Vagina (tissue), 2 donors: Measurements from ENCODE around the gene DAZAP2. TPM values are rescaled to one million over a fixed set of nuclear protein-coding genes. Genes with fewer than 3 reads are reported as not detected.
A peak's percentile ranks its signal among the peaks of the same experiment; 100 is the strongest.

Experiments
- DNase-seq, 2 donors: peaks; one replicate each; pipeline ENCODE4 v3.0.0-alpha.2; 2017; ENCODE audit errors: extremely low spot score in 2 of 2
- H3K27ac ChIP-seq: fragments of 200-600 bp; sonication (generic); one replicate; pipeline ENCODE4 v1.5.1; 2019
- H3K27me3 ChIP-seq: fragments of 200-600 bp; sonication (generic); one replicate; pipeline ENCODE4 v1.5.1; 2019
- H3K36me3 ChIP-seq, 2 donors: fragments of 200-600 bp; sonication (generic); one replicate each; pipeline ENCODE4 v1.5.1; 2017 to 2019
- H3K4me1 ChIP-seq: fragments of 200-600 bp; sonication (generic); one replicate; pipeline ENCODE4 v1.5.1; 2019
- H3K4me3 ChIP-seq, 2 donors: fragments of 200-600 bp; sonication (generic); 1 replicate in 1 of 2; 2 replicates in 1 of 2; pipeline ENCODE4 v1.5.1; 2016 to 2019
- H3K9me3 ChIP-seq: fragments of 200-600 bp; sonication (generic); one replicate; pipeline ENCODE4 v1.5.1; 2019
- POLR2A ChIP-seq, 2 donors: fragments of 450-650 bp; IDR thresholded peaks; one replicate each; pipeline ENCODE4 v1.6.1; 2017; ENCODE audit warnings: antibody characterized with exemption in 2 of 2, mild to moderate bottlenecking in 2 of 2, moderate library complexity in 2 of 2
- POLR2AphosphoS5 ChIP-seq, 2 donors: sonication (generic); formaldehyde crosslinking; IDR thresholded peaks; one replicate each; pipeline ENCODE4 v1.9.0; 2017; ENCODE audit warnings: antibody characterized with exemption in 2 of 2, mild to moderate bottlenecking in 2 of 2, low read depth in 1 of 2; ENCODE audit not compliant: insufficient read depth in 1 of 2
- intact Hi-C: fragments of 100-400 bp; cut with DNase I; formaldehyde crosslinking; loops from one replicate; pipeline ENCODE4 v1.15.1; 2023
- total RNA-seq: library from RNA; depleted of rRNA; stranded (reverse); fragments of >200 nt; gene quantifications from one replicate; pipeline ENCODE4 v1.2.3, GENCODE V29; 2016
- TF ChIP-seq, protein P1 (sequence below), 3 experiments: fragments of 450-650 bp in 2 of 3; fragments of 200-600 bp in 1 of 3; sonication (generic) in 1 of 3; IDR thresholded peaks; one replicate each; pipeline ENCODE4 v1.5.1; 2017 to 2019; ENCODE audit warnings: antibody characterized with exemption in 3 of 3, mild to moderate bottlenecking in 2 of 3, moderate library complexity in 2 of 3

Gene DAZAP2
- total RNA-seq, 1 donor from 2014 or later: 230 TPM

DNA sequence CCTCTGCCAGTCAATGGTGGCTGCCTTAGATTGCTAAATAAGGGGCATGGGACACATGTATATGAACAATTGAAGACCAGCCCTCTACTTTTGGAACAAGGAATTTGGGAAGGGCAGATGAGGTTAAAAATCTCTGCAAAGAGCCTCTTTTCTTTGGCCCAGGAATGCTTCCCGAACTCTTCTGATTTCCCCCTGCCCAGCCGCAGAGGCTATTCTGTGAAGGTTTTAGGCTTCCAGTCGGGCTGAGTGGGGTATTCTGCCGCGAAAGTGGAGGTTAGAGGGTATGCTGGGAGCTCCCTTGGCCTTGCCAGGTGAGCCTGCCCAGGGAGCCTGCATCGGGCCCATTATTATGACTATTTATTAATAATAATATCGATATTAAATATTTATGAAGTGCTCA lies 22.0 kb upstream of the DAZAP2 start:
- Histone ChIP-seq H3K9me3 (no peaks in the 10 kb centered on the region), H3K4me1 (peaks cover 13% of the 10 kb centered on the region), H3K4me3 (peak overlapping the region; percentile 76 to 89), H3K36me3 (no peaks in the 10 kb centered on the region), H3K27ac (peak overlapping the region; percentile 96), H3K27me3 (no peaks in the 10 kb centered on the region)
- TF ChIP-seq POLR2A (IDR thresholded peaks at IDR 0.05) (no peak), POLR2AphosphoS5 (IDR thresholded peaks at IDR 0.05; ENCODE audit: insufficient read depth in 1 of 2, low read depth in 1 of 2) (no peak)
- TF ChIP-seq, protein P1, sequence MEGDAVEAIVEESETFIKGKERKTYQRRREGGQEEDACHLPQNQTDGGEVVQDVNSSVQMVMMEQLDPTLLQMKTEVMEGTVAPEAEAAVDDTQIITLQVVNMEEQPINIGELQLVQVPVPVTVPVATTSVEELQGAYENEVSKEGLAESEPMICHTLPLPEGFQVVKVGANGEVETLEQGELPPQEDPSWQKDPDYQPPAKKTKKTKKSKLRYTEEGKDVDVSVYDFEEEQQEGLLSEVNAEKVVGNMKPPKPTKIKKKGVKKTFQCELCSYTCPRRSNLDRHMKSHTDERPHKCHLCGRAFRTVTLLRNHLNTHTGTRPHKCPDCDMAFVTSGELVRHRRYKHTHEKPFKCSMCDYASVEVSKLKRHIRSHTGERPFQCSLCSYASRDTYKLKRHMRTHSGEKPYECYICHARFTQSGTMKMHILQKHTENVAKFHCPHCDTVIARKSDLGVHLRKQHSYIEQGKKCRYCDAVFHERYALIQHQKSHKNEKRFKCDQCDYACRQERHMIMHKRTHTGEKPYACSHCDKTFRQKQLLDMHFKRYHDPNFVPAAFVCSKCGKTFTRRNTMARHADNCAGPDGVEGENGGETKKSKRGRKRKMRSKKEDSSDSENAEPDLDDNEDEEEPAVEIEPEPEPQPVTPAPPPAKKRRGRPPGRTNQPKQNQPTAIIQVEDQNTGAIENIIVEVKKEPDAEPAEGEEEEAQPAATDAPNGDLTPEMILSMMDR (IDR thresholded peaks at IDR 0.05): no peak
- DNase-seq: no peak
- intact Hi-C loops: loop anchor here (2.0 kb wide), 1 partner anchor 44 kb away; the partner anchor contains the start of gene TFCP2

DNA sequence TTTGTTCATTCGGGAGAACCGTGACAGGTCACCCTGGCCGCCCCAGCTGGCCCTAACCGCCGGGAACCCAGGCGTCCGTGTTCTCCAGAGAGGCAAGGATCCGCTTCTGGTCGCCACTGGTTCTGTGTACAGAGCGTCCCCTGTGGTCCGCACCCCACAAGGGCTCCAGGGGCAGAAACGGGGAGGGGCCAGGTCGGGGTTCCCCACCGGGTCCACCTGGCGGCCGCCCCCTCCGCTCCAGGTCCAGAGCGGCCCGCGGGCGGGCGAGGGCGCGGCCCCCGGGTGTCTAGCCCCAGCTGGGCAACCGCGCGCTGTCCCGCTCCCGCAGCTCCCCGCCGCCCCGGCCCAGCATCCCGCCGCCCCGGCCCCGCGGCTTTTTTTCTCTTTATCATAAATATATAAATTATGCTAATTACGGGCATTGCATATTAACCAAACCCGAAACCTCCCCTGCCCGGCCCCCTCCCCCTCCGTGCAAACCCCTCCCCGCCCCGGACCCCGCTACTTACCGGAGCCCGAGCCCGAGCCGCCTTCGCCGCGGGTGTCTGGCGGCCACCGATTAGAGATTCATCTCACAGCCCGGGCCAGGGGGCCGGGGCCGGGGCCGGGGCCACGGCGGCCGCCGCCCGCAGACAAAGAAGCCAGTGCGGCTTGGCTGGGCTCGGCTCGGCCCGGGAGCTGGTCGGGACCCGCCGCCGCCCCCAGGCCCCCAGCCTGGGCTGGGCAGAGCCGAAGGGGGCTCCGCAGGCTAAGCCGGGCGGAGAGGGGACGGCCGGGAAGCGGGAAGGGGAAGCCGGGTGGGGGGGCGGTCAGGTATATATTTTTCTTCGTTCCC lies 21.3 kb upstream of the DAZAP2 start:
- Histone ChIP-seq H3K9me3 (no peaks in the 10 kb centered on the region), H3K27ac (peak overlapping the region; percentile 96), H3K4me3 (peak overlapping the region; percentile 76 to 89), H3K36me3 (no peaks in the 10 kb centered on the region), H3K4me1 (peaks cover 13% of the 10 kb centered on the region), H3K27me3 (no peaks in the 10 kb centered on the region)
- peak in 1 of 2 donors; percentile 38 for TF ChIP-seq POLR2AphosphoS5 (IDR thresholded peaks at IDR 0.05; ENCODE audit: insufficient read depth in 1 of 2, low read depth in 1 of 2)
- TF ChIP-seq, protein P1 (IDR thresholded peaks at IDR 0.05): peak in 1 of 3 experiments; percentile 11
- no peak for TF ChIP-seq POLR2A (IDR thresholded peaks at IDR 0.05)
- intact Hi-C loops: loop anchor here (2.0 kb wide), 1 partner anchor 45 kb away; the partner anchor contains the start of gene TFCP2
- no peak for DNase-seq

DNA sequence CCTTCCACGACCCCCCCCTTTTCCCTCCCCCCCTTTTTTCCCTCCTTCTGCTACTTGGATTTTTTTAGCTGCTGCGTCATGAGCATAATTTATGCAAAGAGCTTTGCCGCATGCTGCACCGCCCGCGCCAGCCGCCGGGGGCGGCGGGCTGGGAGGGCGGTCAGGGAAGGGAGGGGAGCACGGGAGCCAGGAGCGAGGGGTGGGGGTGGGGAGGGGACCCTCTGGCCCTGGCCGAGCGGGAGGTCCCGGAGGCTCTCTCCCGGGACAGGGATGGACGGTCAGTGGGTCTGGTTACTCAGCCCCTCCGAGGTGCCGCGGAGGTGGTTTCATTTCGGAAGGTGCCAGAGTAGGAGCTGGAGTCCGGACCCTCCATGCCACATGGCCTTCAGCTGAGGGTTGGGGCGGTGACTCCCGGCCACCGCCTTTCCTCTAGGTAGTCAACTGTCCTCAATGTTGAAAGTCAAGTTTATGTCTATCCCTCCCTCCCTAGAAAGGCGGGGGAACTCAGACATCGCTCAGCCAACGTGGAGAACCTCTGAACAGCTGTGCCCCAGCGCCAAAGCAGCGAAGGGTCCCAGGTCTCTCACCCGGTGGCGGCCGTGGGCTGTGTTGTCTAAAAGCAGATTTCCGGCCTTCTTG lies 20.5 kb upstream of the DAZAP2 start, which contains the start of gene POU6F1:
Gene POU6F1 (minus strand): TSS at position 95 of the 639 bp plus-strand sequence. CDS start 11,226 bp downstream, outside the sequence.
- Histone ChIP-seq H3K36me3 (no peaks in the 10 kb centered on the region), H3K27me3 (no peaks in the 10 kb centered on the region), H3K4me3 (peak within 1 kb of the TSS; percentile 76 to 89), H3K4me1 (peaks cover 13% of the 10 kb centered on the region), H3K27ac (peak within 1 kb of the TSS; percentile 96), H3K9me3 (no peaks in the 10 kb centered on the region)
- TF ChIP-seq POLR2A (IDR thresholded peaks at IDR 0.05) (peak in 1 of 2 donors; percentile 21), POLR2AphosphoS5 (IDR thresholded peaks at IDR 0.05; ENCODE audit: insufficient read depth in 1 of 2, low read depth in 1 of 2) (peak; percentile 28 to 83)
- TF ChIP-seq, protein P1 (IDR thresholded peaks at IDR 0.05): peak in 1 of 3 experiments; percentile 40
- intact Hi-C loops: loop anchor here (2.0 kb wide), 1 partner anchor 45 kb away; the partner anchor contains the start of gene TFCP2
- no peak for DNase-seq

DNA sequence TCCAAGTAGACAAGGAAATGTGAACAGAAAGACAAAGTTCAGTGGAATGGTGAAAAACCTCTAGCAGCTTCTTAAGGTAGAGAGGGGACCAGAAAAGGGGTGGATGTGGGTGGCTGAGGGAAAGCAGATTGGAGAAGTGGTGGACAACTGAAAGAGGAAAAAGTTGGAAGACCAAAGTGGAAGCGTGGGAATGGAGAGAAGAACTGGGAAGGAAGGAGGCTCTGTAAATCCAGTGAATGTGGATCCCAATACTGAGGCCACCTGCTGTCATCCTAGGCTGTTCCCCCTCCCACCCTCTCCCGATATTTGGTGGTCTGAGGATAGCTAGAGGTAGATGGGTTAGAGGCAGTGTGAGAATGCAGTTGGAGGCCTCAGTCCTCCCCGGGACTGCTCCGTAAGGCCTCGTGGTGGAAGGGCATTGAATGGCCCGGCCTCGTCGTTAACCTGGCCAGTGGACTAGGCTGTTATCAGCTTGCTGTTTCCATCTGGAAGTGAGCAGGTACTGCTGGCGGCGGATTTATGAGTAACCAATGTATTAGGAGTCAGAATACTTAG lies 19.9 kb upstream of the DAZAP2 start:
- peaks cover 13% of the 10 kb centered on the region for H3K4me1 ChIP-seq
- intact Hi-C loops: no loop called here
- peak overlapping the region; percentile 96 for H3K27ac ChIP-seq
- peak overlapping the region; percentile 76 to 89 for H3K4me3 ChIP-seq
- H3K9me3 ChIP-seq: no peaks in the 10 kb centered on the region
- TF ChIP-seq POLR2AphosphoS5 (IDR thresholded peaks at IDR 0.05; ENCODE audit: insufficient read depth in 1 of 2, low read depth in 1 of 2) (no peak), POLR2A (IDR thresholded peaks at IDR 0.05) (no peak)
- TF ChIP-seq, protein P1 (IDR thresholded peaks at IDR 0.05): no peak
- H3K27me3 ChIP-seq: no peaks in the 10 kb centered on the region
- no peaks in the 10 kb centered on the region for H3K36me3 ChIP-seq
- DNase-seq: no peak
